COLO829 (cell line): Measurements from ENCODE around the gene MAP2K1.
"Not testable (repeated sequence)": the region's sequence is repeated elsewhere in the genome, so short reads cannot be mapped to it uniquely, and the experiment has no call there.

Source experiments
- DNase-seq: peaks from one replicate; pipeline ENCODE4 v3.0.0; 2012; ENCODE audit warnings: low spot score

Gene MAP2K1

DNA sequence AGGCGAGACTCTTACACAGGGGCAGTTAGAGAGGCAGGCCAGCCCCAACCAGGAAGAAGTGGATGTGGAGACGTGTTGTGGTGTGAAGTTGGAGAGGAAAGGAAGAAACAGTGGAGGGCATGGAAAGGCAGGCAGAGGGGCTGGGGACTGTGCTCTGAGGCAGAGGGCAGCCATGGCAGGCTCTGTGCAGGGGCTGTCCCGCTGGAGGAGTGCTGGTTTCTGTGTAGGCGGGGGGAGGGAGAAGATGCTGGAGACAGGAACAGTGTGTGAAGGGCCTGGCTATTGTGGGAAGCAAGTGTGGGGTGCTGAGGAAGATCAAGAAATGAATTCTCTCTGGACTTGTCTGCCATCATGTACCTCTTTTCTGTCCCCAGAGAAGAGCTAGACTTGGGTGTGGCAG is 89.8 kb downstream of the MAP2K1 start:
- DNase-seq: no peak

DNA sequence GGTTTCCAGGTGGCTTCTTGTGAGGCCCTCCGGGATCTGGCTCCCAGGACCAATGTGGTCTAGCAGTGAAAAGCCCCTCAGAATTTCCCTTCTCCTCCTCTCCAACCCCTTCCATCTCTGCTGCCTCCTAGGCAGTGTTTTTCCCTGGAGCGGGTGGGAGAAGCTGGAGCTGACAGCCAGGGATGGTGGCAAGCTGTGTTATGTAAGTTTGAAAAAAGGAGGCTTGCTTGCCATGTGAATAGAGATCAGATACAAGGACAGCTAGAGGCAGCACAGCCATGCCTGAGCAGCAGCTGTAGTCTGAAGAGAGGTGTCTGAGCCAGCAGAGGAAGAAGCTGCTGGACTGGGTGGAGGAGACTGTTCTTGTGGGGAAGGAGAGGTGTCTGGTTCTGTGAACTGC is 90.3 kb downstream of the MAP2K1 start:
- DNase-seq: no peak

DNA sequence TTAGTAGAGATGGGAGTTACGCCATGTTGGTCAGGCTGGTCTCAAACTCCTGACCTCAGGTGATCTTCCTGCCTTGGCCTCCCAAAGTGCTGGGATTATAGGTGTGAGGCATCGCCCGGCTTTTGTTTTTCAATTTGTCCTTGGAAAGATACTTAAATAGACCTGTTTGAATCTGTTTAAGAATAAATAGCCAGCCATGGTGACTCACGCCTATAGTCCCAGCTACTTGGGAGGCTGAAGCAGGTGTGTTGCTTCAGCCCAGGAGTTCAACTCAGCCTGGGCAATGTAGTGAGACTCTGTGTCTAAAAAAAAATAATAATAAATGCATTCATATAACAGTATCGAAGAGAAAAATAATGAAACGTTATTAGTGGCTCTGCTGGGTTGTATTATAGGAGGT is 93.6 kb downstream of the MAP2K1 start:
- no peak for DNase-seq

DNA sequence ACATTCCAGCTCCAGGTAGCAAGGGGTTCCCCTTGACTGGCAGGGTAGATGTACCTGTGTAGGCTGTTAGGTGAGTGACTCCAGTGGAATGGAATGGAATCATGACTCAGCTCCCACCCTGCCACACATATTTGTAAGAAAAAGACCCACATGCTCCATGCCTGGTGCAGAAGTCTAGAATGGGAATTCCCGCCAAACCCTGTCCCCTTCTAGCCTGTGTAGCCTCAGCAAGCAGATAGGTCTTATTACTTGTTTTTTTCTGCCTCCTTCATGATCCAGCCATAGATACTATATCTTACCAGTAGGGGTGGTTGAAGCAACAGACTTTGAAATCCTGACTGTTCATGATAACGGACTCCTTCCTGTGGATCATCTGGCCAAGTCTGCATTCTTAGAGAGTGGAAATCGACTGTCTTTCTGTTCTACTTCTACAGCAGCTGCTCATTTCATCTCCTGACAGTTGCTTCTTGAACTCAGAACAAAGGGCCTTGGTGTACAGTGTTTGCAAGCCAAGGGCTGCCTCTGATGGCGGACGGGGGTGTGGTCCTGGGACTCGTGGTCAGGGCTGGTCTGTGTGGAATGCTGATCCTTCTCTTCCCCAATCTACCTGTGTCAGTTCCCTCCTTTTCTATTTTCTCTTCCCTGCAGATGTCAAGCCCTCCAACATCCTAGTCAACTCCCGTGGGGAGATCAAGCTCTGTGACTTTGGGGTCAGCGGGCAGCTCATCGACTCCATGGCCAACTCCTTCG is 94.6 kb downstream of the MAP2K1 start:
- no peak for DNase-seq

DNA sequence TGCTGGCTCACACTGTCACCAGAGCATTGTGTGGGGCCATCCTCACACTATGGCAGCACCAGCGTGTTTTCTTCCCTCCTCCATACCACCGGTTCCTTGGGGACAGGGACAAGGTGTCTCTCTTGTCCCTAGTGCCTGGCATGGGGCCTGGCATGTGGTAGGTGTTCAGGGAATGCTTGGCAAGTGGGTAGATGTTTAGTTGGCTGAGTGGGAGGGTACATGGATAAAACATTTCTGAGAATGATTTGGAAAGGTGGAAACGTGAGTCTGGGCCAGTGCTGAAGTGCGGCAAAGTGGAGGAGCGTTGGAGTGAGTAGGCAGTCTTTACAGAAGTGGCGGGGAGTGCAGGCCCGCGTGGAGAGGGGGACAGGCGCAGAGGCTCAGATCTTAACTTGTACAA is 95.8 kb downstream of the MAP2K1 start:
- DNase-seq: no peak

DNA sequence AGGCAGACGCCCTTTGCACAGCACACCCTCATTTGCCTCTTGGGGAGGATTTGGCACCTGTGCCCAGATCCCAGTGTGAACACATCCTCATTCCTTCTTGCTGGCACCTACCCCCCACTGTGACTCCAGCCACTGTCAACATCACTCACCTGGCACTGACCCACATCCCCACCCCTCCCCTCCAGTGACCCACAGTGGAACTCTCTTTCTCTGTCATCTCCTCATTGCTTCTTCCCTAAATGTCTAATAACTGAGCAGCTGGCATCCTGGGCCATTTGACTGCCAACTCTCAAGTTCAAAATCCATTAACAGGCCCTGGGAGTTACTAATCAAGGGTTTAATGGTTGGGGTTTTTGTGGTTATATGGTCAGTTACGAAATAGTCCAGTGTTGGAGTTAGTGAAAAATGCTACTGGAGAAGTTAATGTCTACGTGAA is 96.4 kb downstream of the MAP2K1 start:
- DNase-seq: no peak

DNA sequence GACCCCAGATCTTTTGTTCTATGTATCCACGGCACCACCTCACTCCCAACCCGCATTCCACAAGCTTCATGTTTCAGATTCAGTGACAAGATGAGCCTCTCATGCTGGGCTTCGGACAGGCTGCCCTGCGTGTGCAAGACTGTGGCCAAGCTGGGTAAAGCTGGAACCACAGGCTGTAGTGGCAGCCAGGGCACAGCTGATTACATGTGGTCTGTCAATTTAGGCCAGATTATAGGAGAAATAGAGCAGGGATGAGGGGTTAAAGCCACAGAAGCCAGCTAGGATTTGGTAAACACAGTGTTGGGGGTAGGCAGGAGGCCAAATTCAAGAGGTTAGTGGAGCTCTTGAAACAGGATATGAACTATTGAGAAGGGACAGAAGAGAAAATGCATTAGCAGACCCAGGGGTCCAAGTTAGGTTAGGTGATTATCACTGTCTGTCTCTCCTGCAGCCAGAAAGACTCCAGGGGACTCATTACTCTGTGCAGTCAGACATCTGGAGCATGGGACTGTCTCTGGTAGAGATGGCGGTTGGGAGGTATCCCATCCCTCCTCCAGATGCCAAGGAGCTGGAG is 97.9 kb downstream of the MAP2K1 start:
- no peak for DNase-seq

DNA sequence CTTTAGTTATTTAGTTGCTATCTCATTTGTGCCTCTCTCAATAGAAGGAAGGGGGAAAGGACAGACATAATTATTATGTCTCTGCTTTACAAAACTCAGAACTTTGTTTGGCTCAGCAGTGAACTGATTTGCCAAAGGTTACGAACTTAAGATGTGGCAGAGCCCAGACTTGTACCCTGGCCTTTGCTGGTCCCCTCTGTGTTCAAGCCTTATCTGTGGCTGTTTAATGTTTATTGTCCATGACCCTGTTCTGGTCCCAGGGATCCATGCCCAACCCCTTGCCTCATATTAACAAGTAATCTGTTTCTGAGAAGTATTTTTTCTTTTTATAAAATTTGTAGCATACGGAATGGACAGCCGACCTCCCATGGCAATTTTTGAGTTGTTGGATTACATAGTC is 100.2 kb downstream of the MAP2K1 start:
- DNase-seq: no peak

DNA sequence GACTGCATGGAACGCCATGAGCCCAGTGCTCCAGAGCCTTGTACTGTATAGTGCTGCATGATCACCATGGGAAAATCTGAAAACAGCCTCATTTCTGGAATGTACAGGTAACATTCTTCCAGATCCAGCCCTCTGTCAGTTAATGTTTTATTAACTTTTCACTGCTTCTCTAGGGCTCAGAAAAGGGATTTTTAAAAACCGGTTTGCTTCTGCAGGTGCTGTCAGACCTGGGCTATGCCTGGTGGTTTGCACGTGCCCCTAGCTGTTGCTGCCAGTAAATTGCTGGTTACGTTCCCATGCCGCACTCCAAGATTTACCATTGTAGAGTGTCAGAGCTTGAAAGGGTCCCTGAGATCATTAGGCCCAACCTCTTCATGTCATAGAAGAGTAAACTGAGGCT is 101.8 kb downstream of the MAP2K1 start:
- DNase-seq: no peak

DNA sequence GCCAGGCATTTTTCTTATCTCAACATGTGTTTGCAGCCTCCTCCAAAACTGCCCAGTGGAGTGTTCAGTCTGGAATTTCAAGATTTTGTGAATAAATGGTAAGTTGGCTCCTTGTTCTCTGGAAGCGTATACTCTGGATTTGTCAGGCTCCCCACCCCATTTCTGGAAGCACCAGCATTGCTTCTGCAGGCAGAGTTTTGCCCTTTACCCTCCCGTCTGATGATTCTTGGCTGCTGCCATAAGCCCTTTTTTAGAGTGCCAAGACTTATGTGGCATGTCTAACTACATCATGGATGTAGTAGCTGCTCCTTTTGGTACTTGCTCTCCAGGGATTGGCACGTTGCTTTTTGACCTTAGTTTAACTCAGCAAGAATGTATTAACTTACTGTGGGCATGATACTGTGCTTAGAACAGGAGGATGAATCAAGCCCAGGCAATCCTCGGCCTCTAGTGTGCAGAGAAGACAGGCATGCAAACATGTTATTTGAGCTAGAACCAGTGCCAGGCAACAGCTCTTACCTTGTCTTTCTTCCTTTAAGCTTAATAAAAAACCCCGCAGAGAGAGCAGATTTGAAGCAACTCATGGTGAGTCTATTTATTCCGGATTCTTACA is 102.6 kb downstream of the MAP2K1 start:
- no peak for DNase-seq

DNA sequence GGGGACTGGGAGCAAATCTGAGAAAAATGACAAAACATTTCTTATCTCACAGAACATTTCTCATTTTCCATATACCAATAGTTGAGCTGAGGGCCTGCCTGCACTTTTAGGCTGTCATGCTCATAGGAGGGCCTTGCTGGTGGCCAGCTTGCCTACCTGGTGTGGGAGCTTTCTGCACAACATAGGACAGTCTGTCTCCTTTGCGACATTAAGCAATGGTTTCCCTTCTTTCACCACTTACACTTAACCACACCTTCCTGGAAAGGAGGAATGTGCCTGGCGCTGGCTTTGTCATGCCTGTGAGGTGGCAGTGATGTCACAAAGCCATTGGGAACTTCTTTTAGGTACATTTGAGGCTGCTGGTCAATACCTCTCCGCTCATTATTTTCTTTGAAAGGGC is 105.1 kb downstream of the MAP2K1 start:
- DNase-seq: no peak

DNA sequence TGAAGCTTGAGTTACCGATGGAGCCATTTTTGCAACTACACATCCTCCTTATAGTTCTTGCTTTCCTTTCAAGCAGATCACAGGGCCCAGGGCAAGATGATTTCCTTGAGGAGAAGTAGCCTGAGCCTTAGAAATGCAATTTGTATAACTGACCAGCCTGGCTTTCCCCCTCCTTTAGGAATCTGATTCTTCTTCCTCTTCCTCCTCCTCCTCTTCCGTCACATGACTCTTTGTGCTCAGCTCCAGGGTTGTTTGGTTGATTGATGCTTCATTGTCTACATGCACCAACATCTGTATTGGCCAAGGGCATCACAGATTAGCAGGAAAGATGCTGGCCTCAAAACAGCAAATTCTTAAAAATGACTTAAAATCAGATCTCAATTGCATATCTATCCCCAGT is 107.5 kb downstream of the MAP2K1 start:
- DNase-seq: no peak

DNA sequence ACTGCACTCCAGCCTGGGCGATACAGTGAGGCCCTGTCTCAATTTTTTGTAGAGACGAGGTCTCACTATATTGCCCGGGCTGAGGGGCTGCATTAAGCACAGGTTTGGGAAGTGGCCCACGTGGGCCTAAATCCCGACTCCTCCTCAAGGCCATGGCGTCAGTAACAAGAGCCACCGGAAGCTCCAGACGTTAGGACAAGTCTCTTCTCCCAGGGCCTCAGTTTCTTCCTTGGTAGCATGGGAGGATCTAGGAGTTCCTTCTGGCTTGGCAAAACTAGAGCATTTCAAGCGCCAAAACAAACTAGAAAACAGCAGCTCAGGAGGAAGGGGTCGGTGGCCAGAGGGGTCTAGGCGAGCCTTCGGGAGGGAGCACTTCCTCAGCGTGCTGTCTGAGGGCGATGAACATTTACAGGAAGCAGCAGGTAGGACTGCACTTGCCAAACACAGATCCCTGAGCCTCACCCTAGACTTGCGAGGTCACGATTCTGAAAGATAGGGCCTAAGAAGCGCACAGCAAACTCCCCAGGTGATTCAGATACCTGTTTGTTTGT is 110.3 kb downstream of the MAP2K1 start:
- DNase-seq: no peak

DNA sequence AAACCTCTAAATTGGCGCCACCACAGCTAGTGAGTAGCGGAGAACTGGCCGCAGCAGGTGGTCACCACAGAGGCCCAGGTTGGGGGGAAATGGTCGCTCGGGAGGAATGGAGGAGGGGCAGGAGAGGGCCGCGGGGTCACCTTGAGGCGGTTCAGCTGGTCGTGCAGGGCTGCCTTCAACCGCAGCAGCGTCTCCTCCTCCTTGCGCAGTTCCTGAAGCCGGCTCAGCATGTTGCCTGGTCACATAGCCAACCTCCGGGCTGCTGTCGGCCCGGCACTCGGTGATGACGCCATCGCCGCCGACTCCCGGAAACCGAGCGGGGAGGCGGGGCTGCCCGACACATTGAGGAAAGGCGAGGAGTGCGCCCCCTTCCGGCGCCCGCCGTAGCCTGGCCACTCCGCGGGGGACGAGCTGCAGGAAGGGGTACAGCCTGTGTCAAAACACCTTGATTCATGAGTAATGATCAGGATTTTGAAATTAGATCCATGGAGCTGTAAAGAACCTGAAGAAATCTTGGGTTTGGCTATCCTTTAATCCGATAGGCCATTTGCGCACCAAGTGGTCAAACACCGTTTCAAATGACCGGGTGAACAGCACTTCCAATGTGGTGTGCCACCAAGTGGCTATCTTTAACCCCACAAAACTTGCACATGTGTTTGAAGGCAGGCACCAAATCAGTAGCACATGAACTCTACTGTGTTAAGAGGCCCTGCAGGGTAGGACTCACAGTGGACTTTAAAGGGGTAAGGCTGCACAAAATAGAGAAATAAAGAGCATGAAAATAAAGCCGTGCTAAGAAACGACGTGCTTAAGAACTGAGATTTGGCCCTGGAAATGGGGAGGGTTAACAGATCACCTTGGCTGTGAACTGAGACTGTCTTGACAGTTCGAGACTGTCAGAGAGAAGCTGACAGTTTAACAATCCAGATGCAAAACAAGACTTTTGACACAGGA is 111.1 kb downstream of the MAP2K1 start, which contains the start of gene SNAPC5:
Gene SNAPC5, minus strand, starts transcription at position 261 of the 954 bp plus-strand sequence. Its CDS starts 31 bp downstream, at position 230.
- DNase-seq: peak; percentile 60

DNA sequence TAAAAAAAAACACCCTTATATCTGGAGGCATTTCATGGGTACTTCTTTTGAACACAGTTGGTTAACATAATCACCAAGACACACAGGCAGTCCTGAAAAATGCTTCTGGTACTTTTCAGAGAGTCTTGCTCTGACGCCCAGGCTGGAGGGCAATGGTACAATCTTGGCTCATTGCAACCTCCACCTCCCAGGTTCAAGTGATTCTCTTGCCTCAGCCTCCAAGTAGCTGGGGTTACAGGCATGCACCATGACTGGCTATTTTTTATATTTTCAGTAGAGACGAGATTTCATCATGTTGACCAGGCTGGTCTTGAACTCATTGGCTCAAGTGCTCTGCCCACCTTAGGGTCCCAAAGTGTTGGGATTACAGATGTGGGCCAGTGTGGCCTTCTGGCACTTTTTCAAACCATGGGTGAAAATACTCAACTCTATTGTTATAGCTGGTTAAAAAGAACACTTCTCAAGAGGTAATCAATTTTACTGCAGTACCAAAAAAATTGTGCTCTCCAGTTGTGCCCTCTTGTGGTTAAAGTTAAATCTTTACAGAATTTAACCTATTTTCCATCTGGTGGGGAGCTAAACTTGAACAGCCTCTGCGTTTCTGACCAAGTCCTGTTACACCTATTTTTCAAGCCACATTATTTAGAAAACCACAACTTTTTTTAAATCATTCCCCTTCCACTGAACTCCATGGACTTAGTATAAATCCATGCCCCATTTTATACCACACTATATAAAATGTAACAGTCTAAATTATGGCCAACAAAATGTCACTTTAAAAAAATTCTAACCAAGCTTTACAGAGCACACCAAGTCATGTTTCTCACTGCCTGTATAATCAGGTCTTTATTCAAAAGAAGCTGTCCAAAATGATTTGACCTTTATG is 112.0 kb downstream of the MAP2K1 start:
- no peak for DNase-seq

DNA sequence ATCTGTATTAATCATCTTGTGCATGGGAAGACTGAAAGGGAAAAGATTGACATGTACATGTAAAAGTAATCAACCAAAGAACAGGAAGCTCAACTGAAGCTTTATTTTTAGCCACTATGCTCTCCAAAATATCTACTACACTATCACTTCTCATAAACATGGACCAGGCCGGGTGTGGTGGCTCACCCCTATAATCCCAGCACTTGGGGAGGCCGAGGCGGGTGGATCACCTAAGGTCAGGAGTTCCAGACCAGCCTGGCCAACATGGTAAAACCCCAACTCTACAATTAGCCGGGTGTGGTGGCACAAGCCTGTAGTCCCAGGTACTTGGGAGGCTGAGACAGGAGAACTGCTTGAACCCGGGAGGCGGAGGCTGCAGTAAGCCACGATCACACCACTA is 113.6 kb downstream of the MAP2K1 start:
- DNase-seq: not testable (repeated sequence)

DNA sequence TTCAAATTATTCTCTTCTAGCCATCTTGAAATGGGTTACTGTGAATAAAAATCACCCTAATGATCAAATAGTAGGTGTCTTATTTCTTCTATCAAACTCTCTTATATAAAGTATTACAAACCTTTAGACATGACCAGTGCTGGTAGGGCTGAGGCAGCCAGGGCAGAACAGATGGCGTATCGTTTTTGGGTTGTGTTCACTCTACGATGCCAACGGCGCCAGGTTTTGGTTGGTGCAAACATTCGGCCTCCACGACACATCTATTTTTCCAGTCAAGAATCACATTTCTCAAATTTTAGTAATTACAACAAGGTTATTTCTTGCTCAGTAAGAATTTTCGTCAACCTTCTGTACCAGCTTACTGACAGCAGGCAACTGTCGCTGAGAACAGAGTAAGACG is 115.8 kb downstream of the MAP2K1 start:
- no peak for DNase-seq

DNA sequence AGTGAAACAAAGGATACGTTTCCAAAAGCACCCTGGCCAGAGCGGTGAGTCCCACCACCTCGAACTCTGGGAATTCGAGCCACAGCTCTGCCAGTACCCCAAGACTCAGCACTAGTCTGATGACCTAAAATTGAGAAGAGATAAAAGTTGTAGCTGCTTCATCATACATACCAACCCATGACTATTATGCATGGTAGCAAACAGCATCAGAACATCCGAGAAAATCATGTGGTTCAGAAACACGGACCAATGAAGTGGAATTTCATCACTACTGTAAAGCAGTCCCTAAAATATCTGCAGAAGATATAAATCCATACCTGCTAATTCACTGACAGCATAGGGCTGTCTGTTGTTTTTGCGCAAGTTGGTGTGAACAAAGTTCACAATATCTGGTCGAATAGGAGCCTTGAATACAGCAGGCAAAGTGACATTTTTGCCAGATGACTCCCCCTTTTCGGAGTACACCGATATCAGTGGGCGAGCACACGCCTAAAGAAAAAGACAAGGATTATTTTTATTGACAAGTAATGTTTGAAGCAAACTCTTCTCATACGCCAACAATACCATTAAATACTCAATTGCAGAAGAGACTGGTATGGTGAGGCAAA is 116.4 kb downstream of the MAP2K1 start:
- not testable (repeated sequence) for DNase-seq

DNA sequence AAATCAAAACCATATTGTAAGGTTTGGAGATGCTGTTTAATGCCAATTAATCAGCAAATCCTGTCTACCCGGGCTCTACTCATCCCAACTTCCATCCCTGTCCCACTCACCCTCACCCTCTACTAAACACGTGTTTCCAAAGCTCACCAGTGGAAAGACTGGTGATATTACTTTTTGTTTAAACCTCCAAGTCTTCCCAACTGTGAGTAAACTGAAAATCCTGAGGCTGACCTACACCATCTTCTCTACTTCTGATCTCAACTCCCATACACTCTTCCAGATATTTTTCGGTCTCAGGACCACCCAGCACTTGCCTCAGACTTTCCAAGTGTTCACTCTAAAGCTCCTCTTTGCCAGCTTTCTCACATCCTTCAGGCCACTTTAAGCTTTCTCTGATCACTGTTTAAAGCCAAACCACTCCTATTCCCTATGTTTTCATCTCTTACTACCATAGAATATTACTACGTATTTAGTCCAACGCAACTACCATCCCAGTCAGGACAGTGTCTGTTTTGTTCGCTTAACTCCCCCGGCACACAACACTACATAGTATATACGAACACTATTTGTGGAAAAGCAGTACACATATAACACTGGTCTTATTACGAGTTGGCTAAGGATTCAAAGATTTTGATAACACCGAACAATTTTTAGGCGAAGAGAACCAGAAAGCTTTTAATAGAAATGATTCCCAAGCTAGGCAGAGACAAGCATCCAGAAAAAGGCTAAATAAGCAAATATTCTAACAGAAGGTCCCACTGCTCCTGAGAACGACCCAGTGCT is 117.3 kb downstream of the MAP2K1 start:
- no peak for DNase-seq
